H1 (cell line): ENCODE data around the gene DNAAF8. TPM values are rescaled to one million over a fixed set of nuclear protein-coding genes. Genes with fewer than 3 reads are reported as not detected.

Experiments used
- CTCF ChIA-PET: fragments of 300-600 bp; sonication (Branson Sonifier 250); formaldehyde crosslinking; loops from one replicate; lab custom pipeline; 2021; ENCODE audit not compliant: partially characterized antibody; lab: Charles Lee
- POLR2A ChIA-PET: fragments of 300-600 bp; sonication (Branson Sonifier 250); formaldehyde crosslinking; loops from one replicate; lab custom pipeline; 2021; ENCODE audit warnings: inconsistent platforms; ENCODE audit not compliant: partially characterized antibody; lab: Charles Lee
- DNase-seq, 2 experiments: peaks; one replicate each; pipeline versions ENCODE4 v3.0.0 to v3.0.0-alpha.2; 2010 to 2022; ENCODE audit warnings: low spot score in 2 of 2, low read depth in 1 of 2, mixed read lengths in 1 of 2
- FAIRE-seq: peaks from 2 replicates; lab custom pipeline; 2011; peaks lifted over from hg19 to GRCh38; lab: Jason Lieb, UNC
- H2AFZ ChIP-seq: 2 replicates; pipeline ENCODE4 v1.8.1; 2012; ENCODE audit warnings: low read length, inconsistent platforms
- H2AK5ac ChIP-seq: 2 replicates; pipeline ENCODE4 v1.6.1; 2013; ENCODE audit warnings: low read depth, low read length
- H2BK120ac ChIP-seq: replicated peaks from 2 replicates; pipeline ENCODE3; 2013; ENCODE audit warnings: low read depth, low read length, inconsistent platforms
- H2BK12ac ChIP-seq: 2 replicates; pipeline ENCODE4 v1.6.1; 2013; ENCODE audit warnings: low read depth, low read length
- H2BK15ac ChIP-seq: 2 replicates; pipeline ENCODE4 v1.6.1; 2013; ENCODE audit warnings: low read length
- H2BK20ac ChIP-seq: 2 replicates; pipeline ENCODE4 v1.6.1; 2013; ENCODE audit warnings: low read length
- H2BK5ac ChIP-seq: 2 replicates; pipeline ENCODE4 v1.6.1; 2013; ENCODE audit warnings: low read depth, low read length
- H3K14ac ChIP-seq: 2 replicates; pipeline ENCODE4 v1.6.1; 2013; ENCODE audit warnings: inconsistent platforms; ENCODE audit not compliant: insufficient read length
- H3K18ac ChIP-seq: 2 replicates; pipeline ENCODE4 v1.6.1; 2013; ENCODE audit warnings: low read length; ENCODE audit errors: extremely low read depth
- H3K23ac ChIP-seq: 2 replicates; pipeline ENCODE4 v1.6.1; 2013; ENCODE audit warnings: inconsistent platforms; ENCODE audit not compliant: insufficient read length
- H3K23me2 ChIP-seq: 2 replicates; pipeline ENCODE4 v1.6.1; 2013; ENCODE audit warnings: low read depth, low read length
- H3K27ac ChIP-seq: 2 replicates; pipeline ENCODE4 v1.6.1; 2011; ENCODE audit warnings: low read depth, low read length, inconsistent platforms
- H3K27me3 ChIP-seq, 4 experiments: replicated peaks in 1 of 4; 1 replicate in 1 of 4; 2 replicates in 3 of 4; pipeline versions ENCODE4 v1.6.1 to v1.8.1; 2011 to 2013; ENCODE audit warnings: low read length in 3 of 4, mild to moderate bottlenecking in 3 of 4, inconsistent platforms in 2 of 4, mixed read lengths in 2 of 4, moderate library complexity in 1 of 4; ENCODE audit not compliant: control insufficient read depth in 3 of 4, insufficient read depth in 3 of 4; ENCODE audit errors: extremely low read depth in 1 of 4
- H3K36me3 ChIP-seq, 4 experiments: 2 replicates each; pipeline versions ENCODE4 v1.6.1 to v1.8.1; 2011 to 2013; ENCODE audit warnings: mild to moderate bottlenecking in 4 of 4, low read length in 3 of 4, moderate library complexity in 2 of 4, control low read depth in 1 of 4, inconsistent platforms in 1 of 4; ENCODE audit not compliant: insufficient read depth in 4 of 4, control insufficient read depth in 2 of 4
- H3K4ac ChIP-seq: replicated peaks from 2 replicates; pipeline ENCODE3; 2013; ENCODE audit warnings: low read length, low read depth, mixed read lengths, inconsistent platforms; ENCODE audit not compliant: insufficient read length
- H3K4me1 ChIP-seq, 4 experiments: replicated peaks in 1 of 4; 1 replicate in 1 of 4; 2 replicates in 3 of 4; pipeline versions ENCODE4 v1.6.1 to v1.8.1; 2011 to 2013; ENCODE audit warnings: low read length in 3 of 4, inconsistent platforms in 2 of 4, mixed read lengths in 1 of 4; ENCODE audit not compliant: insufficient read depth in 4 of 4, control insufficient read depth in 3 of 4
- H3K4me2 ChIP-seq, 2 experiments: 2 replicates each; pipeline versions ENCODE4 v1.6.1 to v1.8.1; 2011 to 2013; ENCODE audit warnings: low read depth in 2 of 2, low read length in 2 of 2, control low read depth in 1 of 2, inconsistent platforms in 1 of 2, mild to moderate bottlenecking in 1 of 2; ENCODE audit not compliant: insufficient read depth in 1 of 2
- H3K4me3 ChIP-seq, 4 experiments: fragments of 200-600, 300-600 bp in 1 of 4; sonication (generic), shearing (Covaris generic), sonication (Bioruptor Twin) in 1 of 4; 2 replicates each; pipeline versions ENCODE4 v1.5.1 to v1.8.1; 2011 to 2016; ENCODE audit warnings: low read length in 4 of 4, low read depth in 3 of 4, control low read depth in 2 of 4, inconsistent platforms in 2 of 4, mild to moderate bottlenecking in 2 of 4, mixed read lengths in 1 of 4, moderate library complexity in 1 of 4; ENCODE audit not compliant: insufficient read depth in 2 of 4; ENCODE audit errors: extremely low read depth in 1 of 4
- H3K56ac ChIP-seq: replicated peaks from 2 replicates; pipeline ENCODE3; 2013; ENCODE audit warnings: low read depth, mild to moderate bottlenecking, mixed read lengths, low read length, inconsistent platforms; ENCODE audit not compliant: insufficient read length
- H3K79me1 ChIP-seq: 2 replicates; pipeline ENCODE4 v1.6.1; 2013; ENCODE audit warnings: low read depth, low read length, control low read depth
- H3K79me2 ChIP-seq, 2 experiments: 2 replicates each; pipeline versions ENCODE4 v1.6.1 to v1.8.1; 2012 to 2013; ENCODE audit warnings: low read length in 2 of 2, mild to moderate bottlenecking in 2 of 2, inconsistent platforms in 1 of 2; ENCODE audit not compliant: insufficient read depth in 2 of 2, control insufficient read depth in 1 of 2
- H3K9ac ChIP-seq, 4 experiments: replicated peaks in 1 of 4; 1 replicate in 1 of 4; 2 replicates in 3 of 4; pipeline versions ENCODE4 v1.6.1 to v1.8.1; 2011 to 2013; ENCODE audit warnings: low read depth in 3 of 4, low read length in 3 of 4, control low read depth in 2 of 4, mild to moderate bottlenecking in 2 of 4, moderate library complexity in 2 of 4, inconsistent platforms in 1 of 4; ENCODE audit errors: extremely low read depth in 1 of 4
- H3K9me3 ChIP-seq, 2 experiments: 2 replicates each; pipeline versions ENCODE4 v1.6.1 to v1.8.1; 2012 to 2013; ENCODE audit warnings: mild to moderate bottlenecking in 2 of 2, moderate library complexity in 2 of 2, control low read depth in 1 of 2, inconsistent platforms in 1 of 2, low read depth in 1 of 2, low read length in 1 of 2, mixed read lengths in 1 of 2; ENCODE audit not compliant: insufficient read depth in 2 of 2
- H4K20me1 ChIP-seq, 2 experiments: replicated peaks in 1 of 2; 2 replicates each; pipeline versions ENCODE3 to v1.8.1; 2011 to 2013; ENCODE audit warnings: inconsistent platforms in 2 of 2, low read length in 2 of 2, mild to moderate bottlenecking in 1 of 2; ENCODE audit not compliant: insufficient read depth in 2 of 2, control insufficient read depth in 1 of 2
- H4K5ac ChIP-seq: 2 replicates; pipeline ENCODE4 v1.6.1; 2013; ENCODE audit warnings: low read length, low read depth, mixed read lengths, inconsistent platforms; ENCODE audit not compliant: insufficient read length
- H4K8ac ChIP-seq: 2 replicates; pipeline ENCODE4 v1.8.0; 2013; ENCODE audit warnings: mild to moderate bottlenecking, moderate library complexity, low read length, inconsistent platforms; ENCODE audit not compliant: insufficient read depth; ENCODE audit errors: extremely low read depth
- H4K91ac ChIP-seq: replicated peaks from 2 replicates; pipeline ENCODE3; 2013; ENCODE audit warnings: low read length, mixed read lengths, inconsistent platforms; ENCODE audit not compliant: insufficient read length
- ATF3 ChIP-seq: IDR thresholded peaks from 2 replicates; pipeline ENCODE4 v1.6.1; 2011; ENCODE audit warnings: low read depth, mild to moderate bottlenecking, low read length; ENCODE audit not compliant: insufficient read depth
- E2F6 ChIP-seq: IDR thresholded peaks from 2 replicates; pipeline ENCODE4 v1.6.1; 2012; ENCODE audit warnings: inconsistent platforms
- HDAC2 ChIP-seq, 2 experiments: fragments of 300-600 bp in 1 of 2; sonication (generic) in 1 of 2; IDR thresholded peaks; 2 replicates each; pipeline ENCODE4 v1.6.1; 2011 to 2012; ENCODE audit warnings: low read depth in 2 of 2, low read length in 2 of 2, mild to moderate bottlenecking in 2 of 2, moderate library complexity in 2 of 2, borderline replicate concordance in 1 of 2, inconsistent platforms in 1 of 2
- KDM4A ChIP-seq: IDR thresholded peaks from one replicate; pipeline ENCODE4 v1.7.1; 2012; ENCODE audit warnings: low read depth, mild to moderate bottlenecking, moderate library complexity, low read length, inconsistent platforms; ENCODE audit not compliant: severe bottlenecking
- MAX ChIP-seq: IDR thresholded peaks from 2 replicates; pipeline ENCODE4 v1.6.1; 2012; ENCODE audit warnings: inconsistent platforms
- RFX5 ChIP-seq: IDR thresholded peaks from 2 replicates; pipeline ENCODE4 v1.6.1; 2011; ENCODE audit warnings: low read depth, low read length, improper control_type of control experiment, borderline replicate concordance
- SP4 ChIP-seq: IDR thresholded peaks from 2 replicates; pipeline ENCODE4 v1.6.1; 2012; ENCODE audit warnings: low read length, inconsistent platforms
- USF2 ChIP-seq: IDR thresholded peaks from 2 replicates; pipeline ENCODE4 v1.6.1; 2011; ENCODE audit warnings: low read length, improper control_type of control experiment
- WGBS, 2 experiments: shearing (Covaris generic) in 1 of 2; methylation state at CpG; one replicate each; pipeline versions ENCODE4 v1.1.6 to v1.1.7; 2013 to 2015; ENCODE audit warnings: low lambda C conversion rate in 2 of 2, mixed read lengths in 2 of 2, inconsistent platforms in 1 of 2, low coverage in 1 of 2, missing lambda C conversion rate in 1 of 2; ENCODE audit not compliant: insufficient replicate concordance in 2 of 2, insufficient coverage in 1 of 2, insufficient read length in 1 of 2; ENCODE audit errors: extremely low coverage in 1 of 2, missing lambda C conversion rate in 1 of 2; 5-methylcytosine and 5-hydroxymethylcytosine counted together
- polyA plus RNA-seq, 7 experiments: library from polyadenylated mRNA; depleted of rRNA in 3 of 7; stranded (reverse) in 5 of 7; unstranded in 2 of 7; fragments of >200 nt in 5 of 7; fragments of 200-250 nt in 2 of 7; gene quantifications; 1 replicate in 5 of 7; 2 replicates in 1 of 7; 4 replicates in 1 of 7; pipeline versions ENCODE4 v1.2.1 to v1.2.3, GENCODE V29; 2011 to 2013; ENCODE audit warnings: missing spikeins in 2 of 7, mixed read lengths in 2 of 7
- total RNA-seq: library from RNA; stranded (reverse); fragmentation: NEBNext Ultra II Directional; extraction: Animal tissue kit (Norgen Biotek cat#: 25700); gene quantifications from 2 replicates; pipeline ENCODE4 v1.2.1, GENCODE V29; 2021

Gene DNAAF8
- total and polyA plus RNA-seq, 2 of the 8 experiments (the other 6 are each of a cell fraction or from before 2014, with no cell fraction given), result 0.39 TPM; not detected in 1

- no peak for FAIRE-seq
- Histone ChIP-seq H3K23ac (no peak overlapping the region), H3K56ac (no peak overlapping the region), H4K91ac (peak overlapping the region; percentile 34), H3K14ac (no peak overlapping the region), H3K4me3 (no peak overlapping the region), H2BK15ac (no peak overlapping the region), H3K27ac (no peak overlapping the region), H2AK5ac (no peak overlapping the region), H3K79me2 (no peaks in the 10 kb centered on the region), H3K27me3 (no peaks in the 10 kb centered on the region), H3K23me2 (no peaks in the 10 kb centered on the region), H4K5ac (no peak overlapping the region), H2AFZ (no peak overlapping the region), H2BK120ac (no peak overlapping the region), H2BK12ac (no peak overlapping the region), H3K36me3 (no peaks in the 10 kb centered on the region), H3K79me1 (no peaks in the 10 kb centered on the region), H4K8ac (peak overlapping the region; percentile 97), H4K20me1 (no peaks in the 10 kb centered on the region), H3K4me1 (peaks cover 4 to 9% (median 6%) of the 10 kb centered on the region in 4 experiments), H2BK5ac (no peak overlapping the region), H2BK20ac (no peak overlapping the region), H3K9ac (no peak overlapping the region), H3K4ac (no peak overlapping the region), H3K4me2 (no peak overlapping the region), H3K18ac (no peak overlapping the region), H3K9me3 (no peaks in the 10 kb centered on the region)
- no peak for TF ChIP-seq SP4
- peak; percentile 91 for TF ChIP-seq USF2
- no peak for TF ChIP-seq RFX5
- TF ChIP-seq MAX, result peak; percentile 44; the same call in 1 of the 2 replicates
- TF ChIP-seq E2F6, result peak; percentile 12; the same call in 1 of the 2 replicates
- peak; percentile 67; the same call in 1 of the 2 replicates for TF ChIP-seq ATF3
- TF ChIP-seq HDAC2 (IDR thresholded peaks at IDR 0.05; ENCODE audit: borderline replicate concordance in 1 of 2, low read depth in 2 of 2, low read length in 2 of 2), result 0 out of 4 replicates have a peak, but pooled peaks of 1 of the 2 experiments have one; percentile 6
- TF ChIP-seq KDM4A, result no peak
- WGBS, 2 experiments, result 84% methylated on average over 3 of the region's 3 CpGs; no CpG with 5 or more reads in 1 of the 2 experiments
- DNase-seq, result no peak
- POLR2A ChIA-PET, result interaction anchor here (0.9 to 3.1 kb wide), 4 partner anchors 9 to 57 kb away, joined by 3 to 12 read pairs (median 4); partner anchors contain the start of genes ANKS3, DNAAF8 and NUDT16L1
- CTCF ChIA-PET, result interaction anchor here (1.2 kb wide), 1 partner anchor 84 kb away, joined by 3 read pairs; no protein-coding TSS in a partner anchor
These were observed 10.9 kb downstream of the DNAAF8 start for GRCh38 chr16:4745274-4745569.
